Mononuclear cell (primary cell): ENCODE data around the gene LNP1. TPM values are rescaled to one million over a fixed set of nuclear protein-coding genes. Genes with fewer than 3 reads are reported as not detected.

Experiments used
- H3K27me3 ChIP-seq: 2 replicates; pipeline ENCODE4 v1.6.0; 2011; ENCODE audit warnings: low read length, control low read depth; ENCODE audit not compliant: insufficient read depth
- H3K4me1 ChIP-seq: 2 replicates; pipeline ENCODE4 v1.5.1; 2011; ENCODE audit warnings: mild to moderate bottlenecking, low read length, control low read depth; ENCODE audit not compliant: insufficient read depth
- H3K4me3 ChIP-seq: 2 replicates; pipeline ENCODE4 v1.5.1; 2011; ENCODE audit warnings: mild to moderate bottlenecking, low read length, moderate library complexity
- H3K9me3 ChIP-seq: 2 replicates; pipeline ENCODE4 v1.5.1; 2011; ENCODE audit warnings: low read depth, mild to moderate bottlenecking, control low read depth, low read length
- total RNA-seq: library from RNA; depleted of rRNA; stranded (reverse); fragments of >200 nt; gene quantifications from one replicate; pipeline ENCODE4 v1.2.3, GENCODE V29; 2012

The LNP1 gene
- total RNA-seq, 1 donor: 1.7 TPM

DNA sequence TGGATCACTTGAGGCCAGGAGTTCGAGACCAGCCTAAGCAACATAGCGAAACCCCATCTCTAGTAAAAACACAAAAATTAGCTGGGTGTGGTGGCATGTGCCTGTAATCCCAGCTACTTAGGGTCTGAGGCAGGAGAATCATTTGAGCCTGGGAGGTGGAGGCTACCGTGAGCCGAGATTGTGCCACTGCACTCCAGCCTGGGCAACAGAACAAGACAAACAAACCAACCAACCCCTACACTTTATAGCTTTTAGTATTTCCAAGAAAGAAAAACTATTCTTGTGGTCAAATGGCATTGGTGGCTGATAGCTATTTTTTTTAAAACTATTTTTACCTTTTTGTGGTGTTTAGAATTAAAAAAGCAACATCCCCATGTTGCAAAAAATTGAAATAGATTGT lies 98.3 kb downstream of the LNP1 start:
- no peaks in the 10 kb centered on the region for H3K9me3 ChIP-seq
- no peak overlapping the region for H3K4me3 ChIP-seq
- H3K27me3 ChIP-seq: no peaks in the 10 kb centered on the region
- no peaks in the 10 kb centered on the region for H3K4me1 ChIP-seq

DNA sequence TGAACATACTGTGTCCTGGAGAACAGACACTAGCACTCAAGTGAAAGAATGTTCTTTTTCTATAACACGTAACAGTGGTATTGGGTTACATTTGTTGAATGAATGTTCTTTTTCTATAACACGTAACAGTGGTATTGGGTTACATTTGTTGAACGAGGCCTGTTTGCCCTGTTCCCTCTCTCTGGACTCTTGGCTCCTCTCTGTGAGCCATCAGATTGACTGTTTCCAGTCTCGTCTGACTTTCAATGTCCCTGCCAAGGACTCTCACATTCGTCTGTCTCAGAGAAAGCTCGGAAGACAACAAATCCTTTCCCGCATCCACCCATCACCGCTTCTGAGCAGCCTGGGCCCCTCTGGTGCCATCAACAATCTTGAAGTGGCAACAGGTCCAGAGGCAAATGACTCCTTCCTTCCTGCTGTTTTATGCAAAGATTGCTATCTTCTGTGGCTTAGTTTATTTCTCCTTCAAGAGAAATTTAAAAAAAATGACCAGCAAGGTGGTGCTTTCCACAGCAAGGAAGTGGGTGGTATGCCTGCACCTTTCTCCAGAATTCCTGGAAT lies 99.1 kb downstream of the LNP1 start:
- no peak overlapping the region for H3K4me3 ChIP-seq

GRCh38 chr3:100503448-100503847 lies 102.1 kb downstream of the LNP1 start:
- Histone ChIP-seq H3K4me3 (no peak overlapping the region), H3K27me3 (peaks cover 3% of the 10 kb centered on the region), H3K9me3 (no peaks in the 10 kb centered on the region), H3K4me1 (no peaks in the 10 kb centered on the region)

More for the DNA sequence above, 99.1 kb downstream of the LNP1 start:
- Histone ChIP-seq H3K4me1 (no peaks in the 10 kb centered on the region), H3K27me3 (no peaks in the 10 kb centered on the region), H3K9me3 (no peaks in the 10 kb centered on the region)

Other genes with a start within 250 kb of the LNP1 start
- 43.4 TPM for gene TBC1D23, start 140.5 kb upstream of the LNP1 start, total RNA-seq
- gene NIT2, start 66.8 kb upstream of the LNP1 start, total RNA-seq: 14.8 TPM
- 40.9 TPM for gene TOMM70, start 450 bp upstream of the LNP1 start, total RNA-seq
- 0.73 TPM for gene TMEM45A, start 91.1 kb downstream of the LNP1 start, total RNA-seq
- not detected for gene ADGRG7, start 208.1 kb downstream of the LNP1 start, total RNA-seq